ENCODE measurements around the gene CNTNAP2. TPM values are rescaled to one million over a fixed set of nuclear protein-coding genes. Genes with fewer than 3 reads are reported as not detected.

Gene CNTNAP2
- total and polyA plus RNA-seq, 2 of the 4 experiments (the other 2 are of a cell fraction), result not detected

GRCh38 chr7:147978201-147978600 lies 1861.6 kb downstream of the CNTNAP2 start:
- H3K36me3 ChIP-seq (ENCODE audit: control insufficient read depth, insufficient read depth, low read length), result no peaks in the 10 kb centered on the region
- no peak overlapping the region for H3K27ac ChIP-seq (ENCODE audit: insufficient read depth, low read length)
- in situ Hi-C loops (cut with MboI; ENCODE audit: low sequenced_read_pairs), result no loop called here
- no peak overlapping the region for H2AK9ac ChIP-seq (replicated peaks; ENCODE audit: low read depth, low read length, poor library complexity)
- TF ChIP-seq RFX5 (IDR thresholded peaks at IDR 0.05; ENCODE audit: low read depth, low read length), result no peak
- no peak for TF ChIP-seq BHLHE40 (IDR thresholded peaks at IDR 0.05; ENCODE audit: low read depth, low read length)
- no peaks in the 10 kb centered on the region for H3K9me1 ChIP-seq (ENCODE audit: insufficient read depth, low read length)
- H4K91ac ChIP-seq (ENCODE audit: insufficient read depth, low read depth, low read length), result no peak overlapping the region
- H3K4me1 ChIP-seq (ENCODE audit: control insufficient read depth, insufficient read depth, low read length), result no peaks in the 10 kb centered on the region
- intact Hi-C loops (cut with micrococcal nuclease), result no loop called here
- no peak overlapping the region for H3K18ac ChIP-seq (ENCODE audit: low read depth, low read length)
- BruUV-seq (replicated peaks), result no TSS peak
- ATAC-seq (ENCODE audit: low read depth) (no peak), DNase-seq (no peak)
- ChIA-PET CTCF (no interaction called here), POLR2A (ENCODE audit: unreplicated experiment) (no interaction called here)
- H3K9ac ChIP-seq (ENCODE audit: low read depth, low read length), result no peak overlapping the region
- H2AFZ ChIP-seq (replicated peaks; ENCODE audit: low read length, poor library complexity), result no peak overlapping the region
- H2BK120ac ChIP-seq (ENCODE audit: low read depth, low read length), result no peak overlapping the region
- no peak overlapping the region for H3K4ac ChIP-seq (ENCODE audit: low read depth, low read length)
- no CpG with 5 or more reads among the region's 2 CpGs for WGBS, 2 experiments (ENCODE audit: extremely low coverage in 2 of 2, insufficient read length in 1 of 2)
- H4K5ac ChIP-seq (ENCODE audit: low read depth, low read length), result no peak overlapping the region
- H3K4me2 ChIP-seq (ENCODE audit: low read depth, low read length), result no peak overlapping the region
- H4K8ac ChIP-seq (ENCODE audit: low read depth in 2 of 2, low read length in 2 of 2), result no peak overlapping the region
- no peak overlapping the region for H2BK5ac ChIP-seq (ENCODE audit: low read depth, low read length, poor library complexity, severe bottlenecking)
- H3K9me3 ChIP-seq (ENCODE audit: control insufficient read depth, insufficient read depth, low read length), result peaks cover 15% of the 10 kb centered on the region
- H3K4me3 ChIP-seq (ENCODE audit: insufficient read depth, low read depth, low read length), result no peak overlapping the region
- no peak overlapping the region for H3K56ac ChIP-seq (ENCODE audit: extremely low read depth, insufficient read depth, low read length)
- H3K27me3 ChIP-seq (ENCODE audit: control insufficient read depth, insufficient read depth, low read length), result no peaks in the 10 kb centered on the region
- no peak overlapping the region for H2BK15ac ChIP-seq (ENCODE audit: low read depth, low read length)
- H4K20me1 ChIP-seq (ENCODE audit: insufficient read depth, low read length), result no peaks in the 10 kb centered on the region
- no peak overlapping the region for H2BK20ac ChIP-seq (ENCODE audit: low read depth, low read length)
- dilution Hi-C loops (cut with HindIII; ENCODE audit: low sequenced_read_pairs, unreplicated experiment), result no loop called here
- H3K14ac ChIP-seq (replicated peaks; ENCODE audit: low read depth, low read length), result no peak overlapping the region
- no peak overlapping the region for H2AK5ac ChIP-seq (ENCODE audit: low read depth, low read length)
- H3K23ac ChIP-seq (ENCODE audit: low read depth, low read length), result no peak overlapping the region
- H3K79me1 ChIP-seq (ENCODE audit: low read depth in 1 of 2, low read length in 2 of 2), result no peaks in the 10 kb centered on the region
